NCI-H2196 (cell line): ENCODE data around the gene LRMDA.

Experiments
- DNase-seq: peaks from one replicate; lab custom pipeline; 2025; ENCODE audit not compliant: unreplicated experiment; lab: John Stamatoyannopoulos, UW

LRMDA gene

GRCh38 chr10:75632805-75633462 is 201.5 kb downstream of the LRMDA start:
- DNase-seq, result no peak

GRCh38 chr10:75633568-75633967 is 202.1 kb downstream of the LRMDA start:
- no peak for DNase-seq

GRCh38 chr10:75634947-75635346 is 203.5 kb downstream of the LRMDA start:
- no peak for DNase-seq

- DNase-seq, result no peak
Measured at GRCh38 chr10:75638752-75639151, 207.3 kb downstream of the LRMDA start.

- no peak for DNase-seq
Measured at GRCh38 chr10:75639736-75640135, 208.3 kb downstream of the LRMDA start.

GRCh38 chr10:75640381-75640780 is 209.0 kb downstream of the LRMDA start:
- DNase-seq, result no peak

- DNase-seq, result no peak
Measured at GRCh38 chr10:75640803-75641202, 209.4 kb downstream of the LRMDA start.

- no peak for DNase-seq
Measured at GRCh38 chr10:75643405-75643804, 212.0 kb downstream of the LRMDA start.

- DNase-seq, result no peak
Measured at GRCh38 chr10:75643944-75644692, 212.7 kb downstream of the LRMDA start.

GRCh38 chr10:75645704-75646103 is 214.3 kb downstream of the LRMDA start:
- no peak for DNase-seq

GRCh38 chr10:75646218-75646915 is 214.9 kb downstream of the LRMDA start:
- no peak for DNase-seq

GRCh38 chr10:75646916-75647315 is 215.5 kb downstream of the LRMDA start:
- DNase-seq, result no peak

GRCh38 chr10:75647675-75648074 is 216.3 kb downstream of the LRMDA start:
- DNase-seq, result no peak

GRCh38 chr10:75648351-75648750 is 216.9 kb downstream of the LRMDA start:
- no peak for DNase-seq

GRCh38 chr10:75648854-75649253 is 217.4 kb downstream of the LRMDA start:
- DNase-seq, result no peak

- no peak for DNase-seq
Measured at GRCh38 chr10:75649466-75649865, 218.0 kb downstream of the LRMDA start.

GRCh38 chr10:75650648-75651047 is 219.2 kb downstream of the LRMDA start:
- no peak for DNase-seq

GRCh38 chr10:75651417-75651816 is 220.0 kb downstream of the LRMDA start:
- DNase-seq, result no peak

- DNase-seq, result no peak
Measured at GRCh38 chr10:75652146-75652740, 220.8 kb downstream of the LRMDA start.

- DNase-seq, result no peak
Measured at GRCh38 chr10:75653761-75654160, 222.3 kb downstream of the LRMDA start.

GRCh38 chr10:75654171-75654771 is 222.8 kb downstream of the LRMDA start:
- DNase-seq, result no peak
